Liver (tissue), 9 donors: ENCODE data around the gene CYP3A7. TPM values are rescaled to one million over a fixed set of nuclear protein-coding genes. Genes with fewer than 3 reads are reported as not detected.
"Not testable (repeated sequence)": the region's sequence is repeated elsewhere in the genome, so short reads cannot be mapped to it uniquely, and the experiment has no call there.

Experiments used
- DNase-seq: peaks from one replicate; pipeline ENCODE4 v3.0.0-alpha.2; 2017; ENCODE audit warnings: low spot score
- H3K27ac ChIP-seq, 2 donors: one replicate each; pipeline ENCODE4 v1.7.0; 2013; ENCODE audit warnings: inconsistent platforms in 2 of 2, low read length in 2 of 2, control low read depth in 1 of 2, low read depth in 1 of 2, mild to moderate bottlenecking in 1 of 2
- H3K27me3 ChIP-seq, 4 donors: one replicate each; pipeline versions ENCODE4 v1.6.1 to v1.7.0; 2013; ENCODE audit warnings: low read length in 3 of 4, inconsistent platforms in 1 of 4, mild to moderate bottlenecking in 1 of 4, moderate library complexity in 1 of 4; ENCODE audit not compliant: control insufficient read depth in 4 of 4, insufficient read depth in 4 of 4
- H3K36me3 ChIP-seq, 4 donors: one replicate each; pipeline versions ENCODE4 v1.6.1 to v1.7.0; 2013; ENCODE audit warnings: low read length in 3 of 4, mild to moderate bottlenecking in 3 of 4, low read depth in 1 of 4, moderate library complexity in 1 of 4; ENCODE audit not compliant: control insufficient read depth in 4 of 4, insufficient read depth in 3 of 4
- H3K4me1 ChIP-seq, 4 donors: one replicate each; pipeline versions ENCODE4 v1.6.1 to v1.7.0; 2013; ENCODE audit warnings: low read length in 3 of 4, mild to moderate bottlenecking in 3 of 4, moderate library complexity in 1 of 4; ENCODE audit not compliant: control insufficient read depth in 4 of 4, insufficient read depth in 4 of 4
- H3K4me3 ChIP-seq, 3 donors: one replicate each; pipeline versions ENCODE4 v1.6.1 to v1.7.0; 2013; ENCODE audit warnings: low read length in 3 of 3, control low read depth in 1 of 3, low read depth in 1 of 3, mild to moderate bottlenecking in 1 of 3
- H3K9ac ChIP-seq, 2 donors: one replicate each; pipeline ENCODE4 v1.7.0; 2013; ENCODE audit warnings: low read length in 2 of 2, mild to moderate bottlenecking in 2 of 2, moderate library complexity in 2 of 2, control low read depth in 1 of 2, low read depth in 1 of 2
- H3K9me3 ChIP-seq, 4 donors: one replicate each; pipeline versions ENCODE4 v1.6.1 to v1.7.0; 2013; ENCODE audit warnings: low read length in 3 of 4; ENCODE audit not compliant: control insufficient read depth in 4 of 4
- ATF3 ChIP-seq: IDR thresholded peaks from 2 replicates; pipeline ENCODE4 v1.6.1; 2016; ENCODE audit warnings: antibody characterized with exemption
- CTCF ChIP-seq: fragments of 150-350 bp; IDR thresholded peaks from 2 replicates; pipeline ENCODE4 v1.5.1; 2017; ENCODE audit warnings: improper control_type of control experiment, low read depth, low read length; ENCODE audit not compliant: missing input control
- EGR1 ChIP-seq, 2 donors: IDR thresholded peaks; 2 replicates each; pipeline ENCODE4 v1.6.1; 2016 to 2018; ENCODE audit warnings: antibody characterized with exemption in 2 of 2, low read depth in 2 of 2
- FOXA1 ChIP-seq: IDR thresholded peaks from 2 replicates; pipeline ENCODE4 v1.6.1; 2016; ENCODE audit warnings: antibody characterized with exemption
- FOXA2 ChIP-seq: IDR thresholded peaks from 2 replicates; pipeline ENCODE4 v1.6.1; 2016; ENCODE audit warnings: antibody characterized with exemption
- GABPA ChIP-seq, 2 donors: IDR thresholded peaks in 1 of 2; conservative IDR thresholded peaks in 1 of 2; 2 replicates each; pipeline ENCODE4 v1.6.1; 2016; ENCODE audit warnings: antibody characterized with exemption in 2 of 2, mild to moderate bottlenecking in 1 of 2, moderate library complexity in 1 of 2
- HNF4A ChIP-seq, 2 donors: conservative IDR thresholded peaks; 2 replicates each; pipeline ENCODE4 v1.6.1; 2016; ENCODE audit warnings: antibody characterized with exemption in 2 of 2, mild to moderate bottlenecking in 2 of 2
- HNF4G ChIP-seq: IDR thresholded peaks from 2 replicates; pipeline ENCODE4 v1.6.1; 2016; ENCODE audit warnings: antibody characterized with exemption
- JUND ChIP-seq, 2 donors: IDR thresholded peaks; 2 replicates each; pipeline ENCODE4 v1.6.1; 2016; ENCODE audit warnings: antibody characterized with exemption in 2 of 2
- MAX ChIP-seq: IDR thresholded peaks from 2 replicates; pipeline ENCODE4 v1.6.1; 2016; ENCODE audit warnings: antibody characterized with exemption
- NR2F2 ChIP-seq: IDR thresholded peaks from 2 replicates; pipeline ENCODE4 v1.6.1; 2016; ENCODE audit warnings: antibody characterized with exemption
- RAD21 ChIP-seq, 2 donors: IDR thresholded peaks; 2 replicates each; pipeline ENCODE4 v1.6.1; 2016; ENCODE audit warnings: antibody characterized with exemption in 2 of 2, mild to moderate bottlenecking in 2 of 2
- REST ChIP-seq: IDR thresholded peaks from 2 replicates; pipeline ENCODE4 v1.6.1; 2016; ENCODE audit warnings: antibody characterized with exemption, mild to moderate bottlenecking
- RXRA ChIP-seq, 2 donors: IDR thresholded peaks; 2 replicates each; pipeline ENCODE4 v1.6.1; 2017 to 2018; ENCODE audit warnings: antibody characterized with exemption in 2 of 2, mild to moderate bottlenecking in 1 of 2
- SP1 ChIP-seq: IDR thresholded peaks from 2 replicates; pipeline ENCODE4 v1.6.1; 2018; ENCODE audit warnings: antibody characterized with exemption, mild to moderate bottlenecking
- TAF1 ChIP-seq: conservative IDR thresholded peaks from 2 replicates; pipeline ENCODE4 v1.6.1; 2016; ENCODE audit warnings: antibody characterized with exemption, mild to moderate bottlenecking
- YY1 ChIP-seq: IDR thresholded peaks from 2 replicates; pipeline ENCODE4 v1.6.1; 2016; ENCODE audit warnings: antibody characterized with exemption, mild to moderate bottlenecking
- ZBTB33 ChIP-seq: IDR thresholded peaks from 2 replicates; pipeline ENCODE4 v1.6.1; 2016; ENCODE audit warnings: antibody characterized with exemption
- WGBS: extraction: QIAGEN DNeasy Blood & Tissue Kit; methylation state at CpG from one replicate; pipeline ENCODE4 v1.1.7; 2013; 5-methylcytosine and 5-hydroxymethylcytosine counted together
- polyA plus RNA-seq, 2 donors: library from polyadenylated mRNA; stranded (reverse) in 1 of 2; unstranded in 1 of 2; fragments of 200-250 nt in 1 of 2; fragments of >200 nt in 1 of 2; fragmentation: Nextera tagmentation in 1 of 2; extraction: Ambion mirVana in 1 of 2; gene quantifications; one replicate each; pipeline versions ENCODE4 v1.2.1 to v1.2.3, GENCODE V29; 2013 to 2015
- total RNA-seq, 2 donors: library from RNA; depleted of rRNA; stranded (reverse); fragments of >200 nt; gene quantifications; one replicate each; pipeline ENCODE4 v1.2.3, GENCODE V29; 2014
- donor health status: healthy.
- donor health status: healthy.
- donor health status: healthy.
- donor health status: healthy.
- donor health status: healthy.

Gene CYP3A7
- total and polyA plus RNA-seq, 4 donors, result 36.1 to 2,448 (median 83.4) TPM

GRCh38 chr7:99772565-99772964 is 37.6 kb upstream of the CYP3A7 start:
- 30% methylated on average over 1 of the region's 1 CpG for WGBS
- no peak for DNase-seq
- Histone ChIP-seq H3K27ac (peak overlapping the region; percentile 5 to 69), H3K4me3 (no peak overlapping the region), H3K4me1 (peaks cover 0 to 5% (median under 1%) of the 10 kb centered on the region in 4 donors), H3K9ac (no peak overlapping the region), H3K27me3 (no peaks in the 10 kb centered on the region), H3K36me3 (peaks cover 0 to 13% (median 2%) of the 10 kb centered on the region in 4 donors), H3K9me3 (no peaks in the 10 kb centered on the region)
- TF ChIP-seq SP1 (peak; percentile 42), TAF1 (peak; percentile 15), GABPA (IDR thresholded peaks at IDR 0.05 in 1 of 2, conservative IDR thresholded peaks at IDR 0.05 in 1 of 2) (no peak), RXRA (IDR thresholded peaks at IDR 0.05) (peak; percentile 60 to 65), CTCF (no peak), RAD21 (IDR thresholded peaks at IDR 0.05) (peak; percentile 19 to 52), MAX (peak; percentile 14), ZBTB33 (peak; percentile 44), NR2F2 (no peak), HNF4G (peak; percentile 83), JUND (IDR thresholded peaks at IDR 0.05) (peak; percentile 13 to 25), ATF3 (no peak), YY1 (peak; percentile 44), REST (peak; percentile 17), HNF4A (conservative IDR thresholded peaks at IDR 0.05) (peak; percentile 83 to 85), FOXA1 (peak; percentile 23), FOXA2 (peak; percentile 47), EGR1 (IDR thresholded peaks at IDR 0.05; ENCODE audit: low read depth in 2 of 2) (no peak)

- DNase-seq, H3K27ac ChIP-seq, H3K27me3 ChIP-seq, H3K4me1 ChIP-seq, H3K4me3 ChIP-seq, H3K9ac ChIP-seq, H3K9me3 ChIP-seq: not testable (repeated sequence)
- peaks cover 0 to 35% (median 9%) of the 10 kb centered on the region in 4 donors for H3K36me3 ChIP-seq
- 96% methylated on average over 3 of the region's 3 CpGs for WGBS
Measured at GRCh38 chr7:99769494-99769893, 34.5 kb upstream of the CYP3A7 start.
